Parathyroid adenoma (tissue), 2 donors: ENCODE results near the gene AP4M1.

Source experiments
- H2AFZ ChIP-seq: fragments of 300-600 bp; sonication (generic); one replicate; pipeline ENCODE4 v1.7.0; 2017; ENCODE audit warnings: antibody characterized with exemption, mild to moderate bottlenecking
- H3K27ac ChIP-seq: fragments of 300-600 bp; sonication (generic); one replicate; pipeline ENCODE4 v1.7.0; 2017
- H3K27me3 ChIP-seq: fragments of 300-600 bp; sonication (generic); one replicate; pipeline ENCODE4 v1.7.0; 2017; ENCODE audit warnings: low read length; ENCODE audit not compliant: control insufficient read depth, insufficient read depth
- H3K36me3 ChIP-seq: fragments of 300-600 bp; sonication (generic); one replicate; pipeline ENCODE4 v1.7.0; 2017; ENCODE audit warnings: low read length; ENCODE audit not compliant: control insufficient read depth, insufficient read depth
- H3K4me1 ChIP-seq: fragments of 300-600 bp; sonication (generic); one replicate; pipeline ENCODE4 v1.7.0; 2017; ENCODE audit warnings: control low read depth
- H3K4me2 ChIP-seq: fragments of 300-600 bp; sonication (generic); one replicate; pipeline ENCODE4 v1.7.0; 2017; ENCODE audit warnings: low read length
- H3K4me3 ChIP-seq: fragments of 300-600 bp; sonication (generic); one replicate; pipeline ENCODE4 v1.7.0; 2017; ENCODE audit warnings: low read depth, low read length
- H3K79me2 ChIP-seq: fragments of 300-600 bp; sonication (generic); one replicate; pipeline ENCODE4 v1.7.0; 2017; ENCODE audit warnings: control low read depth
- H3K9ac ChIP-seq: fragments of 300-600 bp; sonication (generic); one replicate; pipeline ENCODE4 v1.7.0; 2017; ENCODE audit warnings: mild to moderate bottlenecking
- H3K9me3 ChIP-seq: fragments of 300-600 bp; sonication (generic); one replicate; pipeline ENCODE4 v1.7.0; 2017; ENCODE audit warnings: low read length; ENCODE audit not compliant: control insufficient read depth
- TF ChIP-seq, protein P1 (sequence below): fragments of 300-600 bp; sonication (generic); IDR thresholded peaks from one replicate; pipeline ENCODE4 v1.7.0; 2017; ENCODE audit warnings: antibody characterized with exemption, mild to moderate bottlenecking
- donor health status: primary hyperparathyroidism.

The AP4M1 gene

DNA sequence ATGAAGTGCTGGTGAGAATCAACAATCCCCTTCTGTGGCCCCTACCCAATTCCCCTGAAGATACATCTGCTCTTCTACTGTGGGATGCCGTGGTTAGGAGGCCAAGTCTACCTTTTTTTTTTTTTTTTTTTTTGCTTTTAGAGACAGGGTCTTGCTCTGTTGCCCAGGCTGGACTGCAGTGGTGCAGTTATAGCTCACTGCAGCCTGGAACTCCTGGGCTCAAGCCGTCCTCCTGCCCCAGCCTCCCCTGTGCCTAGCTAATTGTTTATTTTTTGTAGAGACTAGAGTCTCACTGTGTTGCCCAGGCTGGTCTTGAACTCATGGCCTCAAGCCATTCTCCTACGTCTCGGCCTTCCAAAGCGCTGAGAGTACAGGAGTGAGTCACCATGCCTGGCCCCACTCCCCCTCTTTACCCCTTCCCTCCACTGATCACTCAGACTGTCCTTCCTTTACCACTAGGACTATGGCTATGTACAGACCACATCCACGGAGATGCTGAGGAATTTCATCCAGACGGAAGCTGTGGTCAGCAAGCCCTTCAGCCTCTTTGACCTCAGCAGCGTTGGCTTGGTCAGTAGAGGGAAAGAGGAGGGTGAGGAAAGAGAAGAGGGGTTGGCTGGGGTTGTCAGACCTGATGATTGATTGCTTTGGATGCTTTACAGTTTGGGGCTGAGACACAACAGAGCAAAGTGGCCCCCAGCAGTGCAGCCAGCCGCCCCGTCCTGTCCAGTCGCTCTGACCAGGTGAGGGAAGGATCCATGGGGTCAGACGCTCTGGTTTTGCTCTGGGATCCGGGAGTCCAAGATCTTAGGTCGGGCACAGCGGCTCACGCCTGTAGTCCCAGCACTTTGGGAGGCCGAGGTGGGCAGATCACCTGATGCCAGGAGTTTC lies 1.8 kb downstream of the AP4M1 start:
- H3K36me3 ChIP-seq, result no peaks in the 10 kb centered on the region
- no peak overlapping the region for H3K27ac ChIP-seq
- no peaks in the 10 kb centered on the region for H3K27me3 ChIP-seq
- H3K9me3 ChIP-seq, result no peaks in the 10 kb centered on the region
- H3K9ac ChIP-seq, result no peak overlapping the region
- H3K79me2 ChIP-seq, result peaks cover 2% of the 10 kb centered on the region
- TF ChIP-seq, protein P1, sequence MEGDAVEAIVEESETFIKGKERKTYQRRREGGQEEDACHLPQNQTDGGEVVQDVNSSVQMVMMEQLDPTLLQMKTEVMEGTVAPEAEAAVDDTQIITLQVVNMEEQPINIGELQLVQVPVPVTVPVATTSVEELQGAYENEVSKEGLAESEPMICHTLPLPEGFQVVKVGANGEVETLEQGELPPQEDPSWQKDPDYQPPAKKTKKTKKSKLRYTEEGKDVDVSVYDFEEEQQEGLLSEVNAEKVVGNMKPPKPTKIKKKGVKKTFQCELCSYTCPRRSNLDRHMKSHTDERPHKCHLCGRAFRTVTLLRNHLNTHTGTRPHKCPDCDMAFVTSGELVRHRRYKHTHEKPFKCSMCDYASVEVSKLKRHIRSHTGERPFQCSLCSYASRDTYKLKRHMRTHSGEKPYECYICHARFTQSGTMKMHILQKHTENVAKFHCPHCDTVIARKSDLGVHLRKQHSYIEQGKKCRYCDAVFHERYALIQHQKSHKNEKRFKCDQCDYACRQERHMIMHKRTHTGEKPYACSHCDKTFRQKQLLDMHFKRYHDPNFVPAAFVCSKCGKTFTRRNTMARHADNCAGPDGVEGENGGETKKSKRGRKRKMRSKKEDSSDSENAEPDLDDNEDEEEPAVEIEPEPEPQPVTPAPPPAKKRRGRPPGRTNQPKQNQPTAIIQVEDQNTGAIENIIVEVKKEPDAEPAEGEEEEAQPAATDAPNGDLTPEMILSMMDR, result no peak
- no peak overlapping the region for H3K4me2 ChIP-seq
- no peak overlapping the region for H2AFZ ChIP-seq
- peaks cover 5% of the 10 kb centered on the region for H3K4me1 ChIP-seq
- H3K4me3 ChIP-seq, result no peak overlapping the region

DNA sequence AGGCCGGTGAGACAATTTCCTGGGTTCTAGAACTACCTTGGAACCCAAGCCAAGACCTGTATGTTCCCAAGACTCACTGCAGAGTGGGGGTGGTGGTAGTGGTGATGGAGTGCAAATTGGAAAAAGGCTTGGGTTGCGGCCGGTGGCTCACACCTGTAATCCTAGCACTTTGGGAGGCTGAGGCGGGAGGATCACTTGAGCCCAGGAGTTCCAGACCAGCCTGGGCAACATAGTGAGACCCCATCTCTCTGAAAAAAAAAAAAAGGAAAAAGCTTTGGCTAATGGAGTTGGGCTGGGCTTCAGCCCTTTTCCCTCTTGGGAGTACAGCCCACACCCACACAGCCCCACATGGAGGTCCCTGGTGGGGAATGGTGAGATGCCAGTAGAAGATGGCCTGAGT lies 4.1 kb downstream of the AP4M1 start:
- no peak overlapping the region for H3K4me2 ChIP-seq
- H3K9me3 ChIP-seq, result no peaks in the 10 kb centered on the region
- H3K4me3 ChIP-seq, result no peak overlapping the region
- TF ChIP-seq, protein P1, result no peak
- H3K36me3 ChIP-seq, result no peaks in the 10 kb centered on the region
- H3K4me1 ChIP-seq, result no peaks in the 10 kb centered on the region
- no peak overlapping the region for H3K27ac ChIP-seq
- no peaks in the 10 kb centered on the region for H3K27me3 ChIP-seq
- no peak overlapping the region for H2AFZ ChIP-seq
- H3K79me2 ChIP-seq, result no peaks in the 10 kb centered on the region
- no peak overlapping the region for H3K9ac ChIP-seq

DNA sequence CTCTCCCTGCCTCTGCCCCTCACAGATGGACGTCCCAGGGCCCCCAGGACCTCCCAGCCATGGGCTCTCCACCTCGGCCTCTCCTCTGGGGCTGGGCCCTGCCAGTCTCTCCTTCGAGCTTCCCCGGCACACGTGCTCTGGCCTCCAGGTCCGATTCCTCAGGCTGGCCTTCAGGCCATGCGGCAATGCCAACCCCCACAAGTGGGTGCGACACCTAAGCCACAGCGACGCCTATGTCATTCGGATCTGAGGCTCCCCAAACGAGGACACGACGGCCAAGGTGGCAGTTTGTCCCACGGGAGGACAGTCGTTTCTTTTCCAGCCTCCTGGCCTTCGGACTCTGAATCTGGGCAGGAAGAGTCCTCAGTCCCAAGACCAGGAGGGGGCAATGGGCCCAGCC lies 5.2 kb downstream of the AP4M1 start:
- Histone ChIP-seq H3K4me2 (no peak overlapping the region), H3K27ac (no peak overlapping the region), H3K4me3 (no peak overlapping the region), H3K79me2 (no peaks in the 10 kb centered on the region), H3K4me1 (no peaks in the 10 kb centered on the region), H3K36me3 (no peaks in the 10 kb centered on the region), H3K9ac (no peak overlapping the region), H3K27me3 (no peaks in the 10 kb centered on the region), H3K9me3 (no peaks in the 10 kb centered on the region), H2AFZ (no peak overlapping the region)
- TF ChIP-seq, protein P1, result no peak

DNA sequence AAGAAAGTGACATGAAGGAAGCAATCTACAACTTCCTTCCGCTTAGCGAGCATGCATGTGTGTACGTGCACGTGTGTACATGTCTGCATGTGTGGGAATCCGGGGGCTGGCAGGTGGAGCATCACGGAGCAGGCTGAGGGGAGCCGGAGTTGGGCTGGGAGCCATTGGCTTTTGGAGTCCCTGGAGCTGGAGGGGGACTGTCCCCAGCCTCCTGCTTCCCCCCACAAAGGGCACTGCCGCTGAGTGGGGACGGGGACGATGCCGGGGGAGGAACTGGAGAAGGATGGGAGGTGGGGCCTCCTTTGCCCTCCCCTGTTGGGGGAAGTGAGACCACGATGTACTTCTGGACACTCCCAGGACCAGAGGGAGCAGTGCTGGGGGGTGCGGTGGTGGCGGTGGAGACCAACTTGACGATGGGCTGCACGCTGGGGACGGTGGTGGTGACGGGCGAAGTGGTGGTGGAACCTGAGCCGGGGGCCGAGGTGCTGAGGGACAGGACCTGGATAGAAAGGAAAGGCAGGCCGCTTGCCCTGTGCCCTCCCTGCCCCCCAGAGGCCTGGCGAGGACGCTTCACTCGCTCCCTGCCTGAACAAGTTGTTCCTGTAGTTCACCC lies 5.8 kb downstream of the AP4M1 start:
- H3K9me3 ChIP-seq, result no peaks in the 10 kb centered on the region
- no peaks in the 10 kb centered on the region for H3K27me3 ChIP-seq
- no peaks in the 10 kb centered on the region for H3K79me2 ChIP-seq
- H3K4me3 ChIP-seq, result no peak overlapping the region
- H3K4me1 ChIP-seq, result no peaks in the 10 kb centered on the region
- no peak overlapping the region for H3K9ac ChIP-seq
- no peak overlapping the region for H2AFZ ChIP-seq
- no peak overlapping the region for H3K4me2 ChIP-seq
- no peaks in the 10 kb centered on the region for H3K36me3 ChIP-seq
- TF ChIP-seq, protein P1, result no peak
- H3K27ac ChIP-seq, result no peak overlapping the region
